Neural progenitor cell (in vitro differentiated cells): ENCODE measurements around the gene WWTR1. TPM values are rescaled to one million over a fixed set of nuclear protein-coding genes. Genes with fewer than 3 reads are reported as not detected.

ENCODE experiments used
- DNase-seq: peaks from one replicate; pipeline ENCODE4 v3.0.0-alpha.2; 2016; ENCODE audit warnings: low spot score
- H2AFZ ChIP-seq: fragments of 200-600 bp; sonication (generic); replicated peaks from 2 replicates; pipeline ENCODE4 v1.6.1; 2016; ENCODE audit warnings: antibody characterized with exemption
- H3F3A ChIP-seq: fragments of 200-600 bp; sonication (generic); 2 replicates; pipeline ENCODE4 v1.6.1; 2016; ENCODE audit warnings: antibody characterized with exemption, low read depth
- H3K27ac ChIP-seq: fragments of 200-600 bp; sonication (generic); 2 replicates; pipeline ENCODE4 v1.5.1; 2016; ENCODE audit warnings: mild to moderate bottlenecking
- H3K27me3 ChIP-seq: fragments of 200-600 bp; sonication (generic); 2 replicates; pipeline ENCODE4 v1.6.1; 2016; ENCODE audit warnings: mild to moderate bottlenecking, moderate library complexity
- H3K36me3 ChIP-seq: fragments of 200-600 bp; sonication (generic); 2 replicates; pipeline ENCODE4 v1.5.1; 2016
- H3K4me1 ChIP-seq: fragments of 200-600 bp; sonication (generic); 2 replicates; pipeline ENCODE4 v1.6.1; 2016; ENCODE audit warnings: mixed run types
- H3K4me2 ChIP-seq: fragments of 200-600 bp; sonication (generic); 2 replicates; pipeline ENCODE4 v1.6.1; 2016
- H3K4me3 ChIP-seq: fragments of 200-600 bp; sonication (generic); 2 replicates; pipeline ENCODE4 v1.5.1; 2016
- H3K79me2 ChIP-seq: fragments of 200-600 bp; sonication (generic); 2 replicates; pipeline ENCODE4 v1.6.1; 2016; ENCODE audit warnings: low read depth
- H3K9ac ChIP-seq: fragments of 200-600 bp; sonication (generic); 2 replicates; pipeline ENCODE4 v1.6.1; 2016
- H3K9me3 ChIP-seq: fragments of 200-600 bp; sonication (generic); 2 replicates; pipeline ENCODE4 v1.5.1; 2016; ENCODE audit warnings: low read depth
- H4K20me1 ChIP-seq: fragments of 200-600 bp; sonication (generic); 2 replicates; pipeline ENCODE4 v1.6.1; 2016; ENCODE audit warnings: low read depth
- H3K27ac Mint-ChIP-seq: 3 replicates; pipeline ENCODE4 v1.8.0; 2021; ENCODE audit warnings: mixed read lengths
- H3K27me3 Mint-ChIP-seq: 2 replicates; pipeline ENCODE4 v1.8.0; 2022; ENCODE audit warnings: low read depth, mild to moderate bottlenecking, inconsistent platforms, moderate library complexity, mixed read lengths; ENCODE audit not compliant: insufficient read depth
- H3K36me3 Mint-ChIP-seq: 3 replicates; pipeline ENCODE4 v1.8.0; 2021; ENCODE audit warnings: mixed read lengths
- H3K4me1 Mint-ChIP-seq: 3 replicates; pipeline ENCODE4 v1.8.0; 2021; ENCODE audit warnings: mixed read lengths
- H3K4me3 Mint-ChIP-seq: 3 replicates; pipeline ENCODE4 v1.8.0; 2021; ENCODE audit warnings: mild to moderate bottlenecking, moderate library complexity, mixed read lengths
- H3K9me3 Mint-ChIP-seq: 3 replicates; pipeline ENCODE4 v1.8.0; 2020; ENCODE audit warnings: mixed read lengths
- EZH2 ChIP-seq: fragments of 200-600 bp; sonication (generic); IDR thresholded peaks from 2 replicates; pipeline ENCODE4 v1.6.1; 2017; ENCODE audit warnings: antibody characterized with exemption, mild to moderate bottlenecking, moderate library complexity
- EZH2phosphoT487 ChIP-seq: fragments of 200-600 bp; sonication (generic); IDR thresholded peaks from 2 replicates; pipeline ENCODE4 v1.6.1; 2017; ENCODE audit warnings: antibody characterized with exemption
- total RNA-seq: library from RNA; depleted of rRNA; stranded (reverse); fragments of >200 nt; gene quantifications from 2 replicates; pipeline ENCODE4 v1.2.3, GENCODE V29; 2015; ENCODE audit warnings: low replicate concordance
- TF ChIP-seq, protein P1 (sequence below): fragments of 200-600 bp; sonication (generic); IDR thresholded peaks from 2 replicates; pipeline ENCODE4 v1.5.1; 2017; ENCODE audit warnings: antibody characterized with exemption, mild to moderate bottlenecking

WWTR1 gene
- total RNA-seq, 1 donor from 2014 or later: 13.9 TPM

DNA sequence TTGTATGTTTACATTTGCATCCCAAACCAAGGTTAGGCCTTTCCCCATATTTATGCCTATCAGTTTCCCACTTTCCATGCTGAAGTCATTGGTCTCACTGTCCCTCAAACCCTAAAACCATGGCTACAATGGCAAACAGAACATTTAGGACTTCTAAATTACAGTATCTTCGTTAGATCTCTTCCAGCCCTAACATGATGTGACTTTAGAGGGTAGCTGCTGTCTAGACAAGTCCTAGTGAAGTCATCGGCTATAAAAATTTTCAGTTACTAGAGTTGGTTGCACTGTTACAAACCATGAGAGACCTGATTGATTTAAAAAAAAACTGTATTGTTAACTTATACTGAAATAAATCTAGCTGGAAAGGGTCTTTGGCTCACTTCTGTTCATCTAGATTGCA, 128.7 kb downstream of the WWTR1 start:
- DNase-seq: no peak
- no peaks in the 10 kb centered on the region for H3F3A ChIP-seq
- Mint-ChIP-seq H3K9me3 (no peaks in the 10 kb centered on the region), H3K36me3 (peaks cover 3% of the 10 kb centered on the region), H3K27ac (no peak overlapping the region), H3K27me3 (no peaks in the 10 kb centered on the region), H3K4me3 (no peak overlapping the region), H3K4me1 (peaks cover 38% of the 10 kb centered on the region)
- H3K9me3 ChIP-seq: no peaks in the 10 kb centered on the region
- no peaks in the 10 kb centered on the region for H3K4me1 ChIP-seq
- no peaks in the 10 kb centered on the region for H3K79me2 ChIP-seq
- H2AFZ ChIP-seq: no peak overlapping the region
- TF ChIP-seq, protein P1, sequence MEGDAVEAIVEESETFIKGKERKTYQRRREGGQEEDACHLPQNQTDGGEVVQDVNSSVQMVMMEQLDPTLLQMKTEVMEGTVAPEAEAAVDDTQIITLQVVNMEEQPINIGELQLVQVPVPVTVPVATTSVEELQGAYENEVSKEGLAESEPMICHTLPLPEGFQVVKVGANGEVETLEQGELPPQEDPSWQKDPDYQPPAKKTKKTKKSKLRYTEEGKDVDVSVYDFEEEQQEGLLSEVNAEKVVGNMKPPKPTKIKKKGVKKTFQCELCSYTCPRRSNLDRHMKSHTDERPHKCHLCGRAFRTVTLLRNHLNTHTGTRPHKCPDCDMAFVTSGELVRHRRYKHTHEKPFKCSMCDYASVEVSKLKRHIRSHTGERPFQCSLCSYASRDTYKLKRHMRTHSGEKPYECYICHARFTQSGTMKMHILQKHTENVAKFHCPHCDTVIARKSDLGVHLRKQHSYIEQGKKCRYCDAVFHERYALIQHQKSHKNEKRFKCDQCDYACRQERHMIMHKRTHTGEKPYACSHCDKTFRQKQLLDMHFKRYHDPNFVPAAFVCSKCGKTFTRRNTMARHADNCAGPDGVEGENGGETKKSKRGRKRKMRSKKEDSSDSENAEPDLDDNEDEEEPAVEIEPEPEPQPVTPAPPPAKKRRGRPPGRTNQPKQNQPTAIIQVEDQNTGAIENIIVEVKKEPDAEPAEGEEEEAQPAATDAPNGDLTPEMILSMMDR: no peak
- TF ChIP-seq EZH2 (no peak), EZH2phosphoT487 (no peak)
- H3K36me3 ChIP-seq: no peaks in the 10 kb centered on the region
- H3K27ac ChIP-seq: no peak overlapping the region
- H3K4me3 ChIP-seq: no peak overlapping the region
- H3K9ac ChIP-seq: no peak overlapping the region
- no peaks in the 10 kb centered on the region for H4K20me1 ChIP-seq
- no peaks in the 10 kb centered on the region for H3K27me3 ChIP-seq
- no peak overlapping the region for H3K4me2 ChIP-seq

DNA sequence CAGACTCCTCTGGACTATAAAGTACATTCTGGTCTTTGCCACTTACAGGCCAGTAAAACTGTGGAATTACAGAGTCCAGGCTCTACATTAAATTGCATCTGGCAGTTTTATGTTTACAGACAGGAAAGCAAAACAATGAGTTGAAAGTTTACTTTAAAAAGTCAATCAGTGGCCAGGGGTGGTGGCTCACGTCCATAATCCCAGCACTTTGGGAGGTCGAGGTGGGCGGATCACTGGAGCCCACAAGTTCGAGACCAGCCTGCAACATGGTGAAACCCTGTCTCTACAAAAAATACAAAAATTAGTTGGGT, 129.5 kb downstream of the WWTR1 start:
- H3K27ac ChIP-seq: no peak overlapping the region
- Mint-ChIP-seq H3K36me3 (peaks cover 10% of the 10 kb centered on the region), H3K4me1 (peaks cover 33% of the 10 kb centered on the region), H3K9me3 (no peaks in the 10 kb centered on the region), H3K4me3 (no peak overlapping the region), H3K27ac (no peak overlapping the region), H3K27me3 (no peaks in the 10 kb centered on the region)
- no peaks in the 10 kb centered on the region for H3K4me1 ChIP-seq
- TF ChIP-seq EZH2phosphoT487: no peak
- TF ChIP-seq, protein P1: no peak
- no peak for DNase-seq
- no peaks in the 10 kb centered on the region for H4K20me1 ChIP-seq
- no peak overlapping the region for H3K4me3 ChIP-seq
- H3K4me2 ChIP-seq: no peak overlapping the region
- no peaks in the 10 kb centered on the region for H3K79me2 ChIP-seq
- no peaks in the 10 kb centered on the region for H3K9me3 ChIP-seq
- no peaks in the 10 kb centered on the region for H3K27me3 ChIP-seq
- H3F3A ChIP-seq: no peaks in the 10 kb centered on the region
- H3K9ac ChIP-seq: no peak overlapping the region
- no peaks in the 10 kb centered on the region for H3K36me3 ChIP-seq
- H2AFZ ChIP-seq: no peak overlapping the region

DNA sequence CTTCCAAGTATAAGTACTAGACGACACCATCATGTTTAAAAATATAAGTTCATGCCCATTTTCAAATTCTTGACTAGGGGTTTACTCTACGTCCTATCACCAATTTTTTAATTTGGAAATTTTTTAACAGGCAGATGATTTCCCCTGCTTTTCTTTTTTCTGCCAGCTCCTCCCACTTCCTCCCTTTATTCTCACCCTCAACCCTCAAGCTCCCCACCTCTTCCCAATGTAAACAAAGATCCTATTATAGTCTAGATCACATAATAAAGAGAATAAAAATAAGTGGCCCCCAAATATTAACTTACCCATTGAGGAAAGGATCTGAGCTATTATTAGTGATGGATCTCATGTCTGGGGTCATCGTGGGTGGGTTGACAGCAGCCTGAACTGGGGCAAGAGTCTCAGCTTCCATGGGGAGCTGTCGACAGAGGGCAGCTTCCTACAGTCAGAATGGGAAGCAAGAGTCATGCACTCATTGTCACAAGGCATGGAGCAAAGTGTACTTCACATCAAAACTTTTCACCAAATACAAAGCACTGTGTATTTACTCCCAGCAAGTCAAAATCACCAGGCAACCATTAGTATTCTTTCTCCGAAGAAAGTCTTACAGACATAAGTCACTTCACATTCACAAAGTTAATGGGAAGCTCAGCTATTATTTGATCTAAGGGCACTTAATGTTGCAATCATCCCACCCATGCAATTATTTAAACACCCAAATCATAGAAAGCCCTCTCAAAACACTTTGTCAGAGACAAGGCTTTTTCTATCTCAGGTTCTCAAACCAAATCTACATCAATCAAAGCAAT, 130.1 kb downstream of the WWTR1 start:
- Histone ChIP-seq H3K4me1 (no peaks in the 10 kb centered on the region), H3K9ac (no peak overlapping the region), H2AFZ (no peak overlapping the region), H3K79me2 (no peaks in the 10 kb centered on the region), H3K27me3 (no peaks in the 10 kb centered on the region), H3K27ac (no peak overlapping the region), H3F3A (no peaks in the 10 kb centered on the region), H3K4me3 (no peak overlapping the region), H3K36me3 (no peaks in the 10 kb centered on the region), H4K20me1 (no peaks in the 10 kb centered on the region), H3K4me2 (no peak overlapping the region), H3K9me3 (no peaks in the 10 kb centered on the region)
- peak; percentile 29 for DNase-seq
- Mint-ChIP-seq H3K36me3 (peaks cover 10% of the 10 kb centered on the region), H3K27me3 (no peaks in the 10 kb centered on the region), H3K4me3 (no peak overlapping the region), H3K4me1 (peaks cover 27% of the 10 kb centered on the region), H3K27ac (peak overlapping the region; percentile 25), H3K9me3 (no peaks in the 10 kb centered on the region)
- TF ChIP-seq, protein P1: peak; percentile 34
- TF ChIP-seq EZH2phosphoT487: no peak
